IMR-90 (cell line): ENCODE results near the gene SP9. TPM values are rescaled to one million over a fixed set of nuclear protein-coding genes. Genes with fewer than 3 reads are reported as not detected.

ENCODE experiments used
- ATAC-seq: fragments of 200-7000 bp; cut with Tn5 transposase; 2 replicates; pipeline ENCODE4 v1.9.1; 2020; ENCODE audit warnings: low read depth, mild to moderate bottlenecking, moderate library complexity
- Bru-seq: library from RNA; stranded (reverse); fragments of 400-500 nt; gene quantifications from one replicate; lab custom pipeline; 2021; lab: Mats Ljungman, UMichigan
- BruChase-seq, 2 experiments: library from RNA; stranded (reverse); fragments of 400-500 nt; gene quantifications; one replicate each; lab custom pipeline; 2021; lab: Mats Ljungman, UMichigan
- BruUV-seq: library from RNA; stranded (reverse); fragments of 400-500 nt; replicated peaks from 2 replicates; lab custom pipeline; 2021; lab: Mats Ljungman, UMichigan
- CTCF ChIA-PET: fragments of 300-600 bp; formaldehyde crosslinking; extraction: SDS; loops from one replicate; lab custom pipeline; 2021; ENCODE audit warnings: antibody characterized with exemption; lab: Yijun Ruan, JAX
- POLR2A ChIA-PET: fragments of 300-600 bp; sonication (Branson Sonifier 250); formaldehyde crosslinking; loops from one replicate; lab custom pipeline; 2022; ENCODE audit warnings: antibody characterized with exemption; ENCODE audit not compliant: unreplicated experiment; lab: Charles Lee
- DNase-seq: peaks from one replicate; pipeline ENCODE4 v3.0.0; 2013
- H2AFZ ChIP-seq: replicated peaks from 2 replicates; pipeline ENCODE3; 2013; ENCODE audit warnings: low read length, mild to moderate bottlenecking; ENCODE audit not compliant: poor library complexity
- H2AK5ac ChIP-seq: 2 replicates; pipeline ENCODE4 v1.6.1; 2013; ENCODE audit warnings: low read depth, low read length, inconsistent platforms
- H2AK9ac ChIP-seq: replicated peaks from 2 replicates; pipeline ENCODE3; 2013; ENCODE audit warnings: mild to moderate bottlenecking, low read depth, low read length, moderate library complexity; ENCODE audit not compliant: poor library complexity
- H2BK120ac ChIP-seq: 2 replicates; pipeline ENCODE4 v1.6.1; 2013; ENCODE audit warnings: low read depth, low read length, inconsistent platforms
- H2BK15ac ChIP-seq: 3 replicates; pipeline ENCODE4 v1.6.1; 2013; ENCODE audit warnings: low read depth, low read length, inconsistent platforms
- H2BK20ac ChIP-seq: 2 replicates; pipeline ENCODE4 v1.6.1; 2013; ENCODE audit warnings: low read depth, mild to moderate bottlenecking, inconsistent platforms, low read length, moderate library complexity
- H2BK5ac ChIP-seq: 2 replicates; pipeline ENCODE4 v1.6.1; 2013; ENCODE audit warnings: mild to moderate bottlenecking, low read depth, low read length, inconsistent platforms; ENCODE audit not compliant: poor library complexity, severe bottlenecking
- H3K14ac ChIP-seq: replicated peaks from 2 replicates; pipeline ENCODE4 v1.6.1; 2013; ENCODE audit warnings: low read depth, low read length, inconsistent platforms
- H3K18ac ChIP-seq: 2 replicates; pipeline ENCODE4 v1.6.1; 2013; ENCODE audit warnings: low read depth, low read length, control low read depth
- H3K23ac ChIP-seq: 2 replicates; pipeline ENCODE4 v1.6.1; 2013; ENCODE audit warnings: low read depth, low read length, inconsistent platforms
- H3K27ac ChIP-seq: 2 replicates; pipeline ENCODE4 v1.5.1; 2013; ENCODE audit warnings: mild to moderate bottlenecking, control low read depth, low read length; ENCODE audit not compliant: insufficient read depth
- H3K27me3 ChIP-seq: 2 replicates; pipeline ENCODE4 v1.6.1; 2013; ENCODE audit warnings: low read length; ENCODE audit not compliant: control insufficient read depth, insufficient read depth
- H3K36me3 ChIP-seq: 2 replicates; pipeline ENCODE4 v1.6.1; 2013; ENCODE audit warnings: low read length, mixed read lengths; ENCODE audit not compliant: control insufficient read depth, insufficient read depth
- H3K4ac ChIP-seq: 2 replicates; pipeline ENCODE4 v1.6.1; 2013; ENCODE audit warnings: low read depth, low read length, inconsistent platforms
- H3K4me1 ChIP-seq: 2 replicates; pipeline ENCODE4 v1.6.1; 2013; ENCODE audit warnings: low read length, mixed read lengths; ENCODE audit not compliant: control insufficient read depth, insufficient read depth
- H3K4me2 ChIP-seq: 2 replicates; pipeline ENCODE4 v1.6.1; 2013; ENCODE audit warnings: low read depth, mild to moderate bottlenecking, control low read depth, low read length, moderate library complexity
- H3K4me3 ChIP-seq: 2 replicates; pipeline ENCODE4 v1.5.1; 2013; ENCODE audit warnings: low read depth, mild to moderate bottlenecking, control low read depth, low read length, moderate library complexity; ENCODE audit not compliant: insufficient read depth
- H3K56ac ChIP-seq: 2 replicates; pipeline ENCODE4 v1.6.1; 2013; ENCODE audit warnings: low read length, inconsistent platforms; ENCODE audit not compliant: insufficient read depth; ENCODE audit errors: extremely low read depth
- H3K79me1 ChIP-seq, 2 experiments: 2 replicates each; pipeline ENCODE4 v1.6.1; 2013; ENCODE audit warnings: low read length in 2 of 2, inconsistent platforms in 1 of 2, low read depth in 1 of 2
- H3K9ac ChIP-seq: 2 replicates; pipeline ENCODE4 v1.6.1; 2013; ENCODE audit warnings: low read depth, low read length, control low read depth
- H3K9me1 ChIP-seq: 2 replicates; pipeline ENCODE4 v1.6.1; 2013; ENCODE audit warnings: low read length, inconsistent platforms; ENCODE audit not compliant: insufficient read depth
- H3K9me3 ChIP-seq: 2 replicates; pipeline ENCODE4 v1.6.1; 2013; ENCODE audit warnings: low read length; ENCODE audit not compliant: control insufficient read depth, insufficient read depth
- H4K20me1 ChIP-seq: 2 replicates; pipeline ENCODE4 v1.6.1; 2013; ENCODE audit warnings: low read length, inconsistent platforms; ENCODE audit not compliant: insufficient read depth
- H4K5ac ChIP-seq: 2 replicates; pipeline ENCODE4 v1.6.1; 2013; ENCODE audit warnings: mild to moderate bottlenecking, low read depth, low read length, control low read depth
- H4K8ac ChIP-seq, 2 experiments: 2 replicates each; pipeline ENCODE4 v1.6.1; 2013; ENCODE audit warnings: low read depth in 2 of 2, low read length in 2 of 2, control low read depth in 1 of 2, inconsistent platforms in 1 of 2
- H4K91ac ChIP-seq: 2 replicates; pipeline ENCODE4 v1.6.1; 2013; ENCODE audit warnings: low read depth, low read length, inconsistent platforms; ENCODE audit not compliant: insufficient read depth
- BHLHE40 ChIP-seq: fragments of 150-350 bp; IDR thresholded peaks from 2 replicates; pipeline ENCODE4 v1.6.1; 2016; ENCODE audit warnings: mild to moderate bottlenecking, low read depth, low read length
- CEBPB ChIP-seq: IDR thresholded peaks from 2 replicates; pipeline ENCODE4 v1.6.1; 2012; ENCODE audit warnings: low read depth, low read length, improper control_type of control experiment
- CHD1 ChIP-seq: IDR thresholded peaks from 2 replicates; pipeline ENCODE4 v1.6.1; 2012; ENCODE audit warnings: low read depth, low read length, improper control_type of control experiment
- FOS ChIP-seq: fragments of 150-350 bp; IDR thresholded peaks from 2 replicates; pipeline ENCODE4 v1.6.1; 2016; ENCODE audit warnings: low read depth, low read length
- MAFK ChIP-seq: IDR thresholded peaks from 2 replicates; pipeline ENCODE4 v1.6.1; 2012; ENCODE audit warnings: low read depth, low read length, improper control_type of control experiment
- MAZ ChIP-seq: IDR thresholded peaks from 2 replicates; pipeline ENCODE4 v1.6.1; 2012; ENCODE audit warnings: low read depth, mild to moderate bottlenecking, low read length, improper control_type of control experiment, moderate library complexity, borderline replicate concordance
- NFE2L2 ChIP-seq: fragments of 150-350 bp; IDR thresholded peaks from 2 replicates; pipeline ENCODE4 v1.6.1; 2016; ENCODE audit warnings: low read depth, mild to moderate bottlenecking, low read length
- POLR2A ChIP-seq: IDR thresholded peaks from 2 replicates; pipeline ENCODE4 v1.6.1; 2012; ENCODE audit warnings: mild to moderate bottlenecking, low read depth, low read length
- RAD21 ChIP-seq: IDR thresholded peaks from 2 replicates; pipeline ENCODE4 v1.6.1; 2012; ENCODE audit warnings: low read length, improper control_type of control experiment
- RCOR1 ChIP-seq: IDR thresholded peaks from 2 replicates; pipeline ENCODE4 v1.6.1; 2012; ENCODE audit warnings: mild to moderate bottlenecking, low read length, improper control_type of control experiment; ENCODE audit not compliant: insufficient replicate concordance
- RFX5 ChIP-seq: IDR thresholded peaks from 2 replicates; pipeline ENCODE4 v1.8.0; 2012; ENCODE audit warnings: low read depth, mild to moderate bottlenecking, low read length, moderate library complexity
- SMC3 ChIP-seq: fragments of 150-350 bp; IDR thresholded peaks from 2 replicates; pipeline ENCODE4 v1.6.1; 2016; ENCODE audit warnings: low read depth, mild to moderate bottlenecking, antibody characterized with exemption, low read length, moderate library complexity
- WGBS, 2 experiments: methylation state at CpG; one replicate each; pipeline versions ENCODE4 v1.1.5 to v1.1.7; 2013; ENCODE audit warnings: missing lambda C conversion rate in 2 of 2; ENCODE audit not compliant: insufficient read length in 1 of 2; ENCODE audit errors: extremely low coverage in 2 of 2; 5-methylcytosine and 5-hydroxymethylcytosine counted together
- dilution Hi-C: fragments of 300-500 bp; cut with HindIII; formaldehyde crosslinking; loops from one replicate; pipeline ENCODE4 v1.14.3; 2018; ENCODE audit warnings: low sequenced_read_pairs; ENCODE audit not compliant: unreplicated experiment
- in situ Hi-C: fragments of 300-500 bp; cut with MboI; formaldehyde crosslinking; loops from 3 replicates; pipeline ENCODE4 v1.14.3; 2019; ENCODE audit warnings: low sequenced_read_pairs, inconsistent platforms, mixed read lengths
- intact Hi-C: fragments of 100-400 bp; cut with micrococcal nuclease; formaldehyde crosslinking; loops from 2 replicates; pipeline ENCODE4 v1.10.0; 2022
- long read RNA-seq: library from polyadenylated mRNA; unstranded; transcript quantifications from one replicate; pipeline ENCODE4 v2.0.0, GENCODE V29; 2021; ENCODE audit not compliant: unreplicated experiment
- polyA plus RNA-seq, 3 experiments: library from polyadenylated mRNA; depleted of rRNA; stranded (reverse); fragments of >200 nt; gene quantifications; 2 replicates each; pipeline ENCODE4 v1.2.3, GENCODE V29; 2012; ENCODE audit warnings: low replicate concordance in 1 of 3
- total RNA-seq: library from RNA; depleted of rRNA; stranded (reverse); fragments of >200 nt; gene quantifications from 2 replicates; pipeline ENCODE4 v1.2.3, GENCODE V29; 2012; rRNA removed
- TF ChIP-seq, protein P1 (sequence below): fragments of 150-350 bp; IDR thresholded peaks from 2 replicates; pipeline ENCODE4 v1.6.1; 2016; ENCODE audit warnings: low read depth, mild to moderate bottlenecking, low read length, moderate library complexity, borderline replicate concordance
- TF ChIP-seq, protein P2 (sequence below): fragments of 150-350 bp; IDR thresholded peaks from 2 replicates; pipeline ENCODE4 v1.6.1; 2017; ENCODE audit warnings: mild to moderate bottlenecking, antibody characterized with exemption, low read length, low read depth
- TF ChIP-seq, protein P3 (sequence below): conservative IDR thresholded peaks from 2 replicates; pipeline ENCODE4 v1.5.1; 2012; ENCODE audit warnings: mild to moderate bottlenecking, low read depth, low read length, improper control_type of control experiment

The SP9 gene
- not detected in 2 replicates for total RNA-seq
- not detected in 2 replicates for polyA plus RNA-seq (2012; rRNA removed)
- not detected in 2 replicates for polyA plus RNA-seq (2012; cell fraction: cytosol; rRNA removed)
- not detected in 2 replicates for polyA plus RNA-seq (2012; cell fraction: nucleus; rRNA removed; ENCODE audit: low replicate concordance)
- Bru-seq, nascent RNA = not detected
- not detected for BruChase-seq, experiment 1, labeled RNA remaining after a 6-hour chase
- BruChase-seq, experiment 2, labeled RNA remaining after a 2-hour chase = not detected
- long read RNA-seq = 0 reads

DNA sequence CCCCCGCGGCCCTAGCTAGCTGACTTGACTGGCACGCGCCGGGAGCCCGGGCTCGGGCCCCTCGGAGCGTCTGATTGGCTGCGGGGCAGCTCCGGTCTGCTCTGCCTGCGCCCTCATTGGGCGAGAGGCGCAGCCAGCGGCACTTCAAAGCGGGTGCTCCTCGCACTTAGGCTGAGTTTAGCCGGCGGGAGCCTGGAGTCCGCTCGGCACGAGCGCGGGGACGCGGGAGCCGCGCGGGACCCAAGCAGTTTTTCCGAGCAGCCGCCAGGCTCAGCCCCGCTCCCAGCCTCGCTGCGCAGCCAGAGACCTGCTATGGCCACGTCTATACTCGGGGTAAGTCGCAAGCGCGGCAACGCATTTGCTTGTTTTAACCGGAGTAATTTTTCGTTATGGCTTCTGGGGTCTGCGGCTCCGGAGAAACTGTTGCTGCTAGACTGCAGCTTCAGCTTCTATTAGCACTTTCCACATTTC is at the start of gene SP9:
TSS of gene SP9 (plus strand) at position 174 of the 471 bp plus-strand sequence. CDS start at position 313, 139 bp downstream.
- ChIA-PET POLR2A (no interaction called here), CTCF (no interaction called here)
- Histone ChIP-seq H2BK15ac (no peak within 1 kb of the TSS), H2AK5ac (no peak within 1 kb of the TSS), H4K5ac (no peak within 1 kb of the TSS), H3K4me2 (peak within 1 kb of the TSS; percentile 81), H2AK9ac (no peak within 1 kb of the TSS), H3K4me3 (peak within 1 kb of the TSS; percentile 28; the same call in 1 of the 2 replicates), H3K4me1 (peaks cover 10% of the 10 kb centered on the region), H2BK120ac (no peak within 1 kb of the TSS), H3K79me1 (no peaks in the 10 kb centered on the region), H4K20me1 (peaks cover 29% of the 10 kb centered on the region; the same call in 1 of the 2 replicates), H4K8ac (no peak within 1 kb of the TSS), H3K56ac (no peak within 1 kb of the TSS), H3K9me1 (no peaks in the 10 kb centered on the region), H3K4ac (no peak within 1 kb of the TSS), H3K36me3 (no peaks in the 10 kb centered on the region), H3K27ac (no peak within 1 kb of the TSS), H2AFZ (peak within 1 kb of the TSS; percentile 63), H2BK5ac (no peak within 1 kb of the TSS), H3K9me3 (peaks cover 9% of the 10 kb centered on the region), H3K27me3 (peaks cover 91% of the 10 kb centered on the region), H3K9ac (no peak within 1 kb of the TSS), H4K91ac (no peak within 1 kb of the TSS), H3K14ac (no peak within 1 kb of the TSS), H3K18ac (no peak within 1 kb of the TSS), H3K23ac (no peak within 1 kb of the TSS), H2BK20ac (no peak within 1 kb of the TSS)
- intact Hi-C loops = loop anchor here (5.0 kb wide), 1 partner anchor 283 kb away; no protein-coding TSS in a partner anchor
- BruUV-seq = no TSS peak
- TF ChIP-seq CEBPB (no peak), MAZ (no peak), MAFK (no peak), CHD1 (no peak), BHLHE40 (no peak), FOS (no peak), POLR2A (no peak), RAD21 (no peak), SMC3 (no peak), NFE2L2 (no peak), RCOR1 (no peak), RFX5 (no peak)
- TF ChIP-seq, protein P1, sequence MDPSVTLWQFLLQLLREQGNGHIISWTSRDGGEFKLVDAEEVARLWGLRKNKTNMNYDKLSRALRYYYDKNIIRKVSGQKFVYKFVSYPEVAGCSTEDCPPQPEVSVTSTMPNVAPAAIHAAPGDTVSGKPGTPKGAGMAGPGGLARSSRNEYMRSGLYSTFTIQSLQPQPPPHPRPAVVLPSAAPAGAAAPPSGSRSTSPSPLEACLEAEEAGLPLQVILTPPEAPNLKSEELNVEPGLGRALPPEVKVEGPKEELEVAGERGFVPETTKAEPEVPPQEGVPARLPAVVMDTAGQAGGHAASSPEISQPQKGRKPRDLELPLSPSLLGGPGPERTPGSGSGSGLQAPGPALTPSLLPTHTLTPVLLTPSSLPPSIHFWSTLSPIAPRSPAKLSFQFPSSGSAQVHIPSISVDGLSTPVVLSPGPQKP = no peak
- TF ChIP-seq, protein P2, sequence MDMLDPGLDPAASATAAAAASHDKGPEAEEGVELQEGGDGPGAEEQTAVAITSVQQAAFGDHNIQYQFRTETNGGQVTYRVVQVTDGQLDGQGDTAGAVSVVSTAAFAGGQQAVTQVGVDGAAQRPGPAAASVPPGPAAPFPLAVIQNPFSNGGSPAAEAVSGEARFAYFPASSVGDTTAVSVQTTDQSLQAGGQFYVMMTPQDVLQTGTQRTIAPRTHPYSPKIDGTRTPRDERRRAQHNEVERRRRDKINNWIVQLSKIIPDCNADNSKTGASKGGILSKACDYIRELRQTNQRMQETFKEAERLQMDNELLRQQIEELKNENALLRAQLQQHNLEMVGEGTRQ = no peak
- TF ChIP-seq, protein P3, sequence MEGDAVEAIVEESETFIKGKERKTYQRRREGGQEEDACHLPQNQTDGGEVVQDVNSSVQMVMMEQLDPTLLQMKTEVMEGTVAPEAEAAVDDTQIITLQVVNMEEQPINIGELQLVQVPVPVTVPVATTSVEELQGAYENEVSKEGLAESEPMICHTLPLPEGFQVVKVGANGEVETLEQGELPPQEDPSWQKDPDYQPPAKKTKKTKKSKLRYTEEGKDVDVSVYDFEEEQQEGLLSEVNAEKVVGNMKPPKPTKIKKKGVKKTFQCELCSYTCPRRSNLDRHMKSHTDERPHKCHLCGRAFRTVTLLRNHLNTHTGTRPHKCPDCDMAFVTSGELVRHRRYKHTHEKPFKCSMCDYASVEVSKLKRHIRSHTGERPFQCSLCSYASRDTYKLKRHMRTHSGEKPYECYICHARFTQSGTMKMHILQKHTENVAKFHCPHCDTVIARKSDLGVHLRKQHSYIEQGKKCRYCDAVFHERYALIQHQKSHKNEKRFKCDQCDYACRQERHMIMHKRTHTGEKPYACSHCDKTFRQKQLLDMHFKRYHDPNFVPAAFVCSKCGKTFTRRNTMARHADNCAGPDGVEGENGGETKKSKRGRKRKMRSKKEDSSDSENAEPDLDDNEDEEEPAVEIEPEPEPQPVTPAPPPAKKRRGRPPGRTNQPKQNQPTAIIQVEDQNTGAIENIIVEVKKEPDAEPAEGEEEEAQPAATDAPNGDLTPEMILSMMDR = no peak
- ATAC-seq (peak; percentile 57), DNase-seq (peak; percentile 46)
- WGBS, 2 experiments = 0% methylated on average over 21 of the region's 44 CpGs; no CpG with 5 or more reads in 1 of the 2 experiments
- in situ Hi-C loops = loop anchor here (25.0 kb wide), 2 partner anchors 748 to 1523 kb away; no protein-coding TSS in a partner anchor
- dilution Hi-C loops = no loop called here
